ENCODE data around the gene TMEM187.

DNA sequence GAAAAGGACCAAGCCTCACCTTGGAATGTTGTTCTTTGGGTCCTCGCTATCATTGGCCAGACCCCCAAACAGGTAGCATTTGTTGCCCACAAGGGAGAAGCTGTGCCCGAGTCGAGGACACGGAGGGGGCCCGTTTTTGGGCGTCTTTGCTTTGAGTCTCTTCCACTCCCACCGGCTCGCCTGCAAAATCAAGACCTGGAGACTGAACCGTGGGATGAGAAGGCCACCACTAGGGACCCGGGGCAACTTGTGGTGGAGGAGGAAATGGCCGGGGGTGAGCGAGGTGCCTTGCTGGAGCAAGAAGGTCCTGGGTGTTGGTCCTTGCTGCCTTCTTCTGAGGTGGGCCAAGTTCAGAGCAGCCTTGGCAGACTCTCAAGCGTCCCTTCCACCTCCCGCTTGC is 8.4 kb upstream of the TMEM187 start:
- no peak for TF ChIP-seq POLR2A (IDR thresholded peaks at IDR 0.05; ENCODE audit: low read depth, low read length)
- no peak for TF ChIP-seq TAF1 (IDR thresholded peaks at IDR 0.05; ENCODE audit: low read depth, low read length)
- TF ChIP-seq POLR2AphosphoS5 (IDR thresholded peaks at IDR 0.05; ENCODE audit: low read depth, low read length), result no peak
- TF ChIP-seq SPI1 (IDR thresholded peaks at IDR 0.05; ENCODE audit: low read depth, low read length), result no peak
- no peak for TF ChIP-seq POU2F2 (IDR thresholded peaks at IDR 0.05; ENCODE audit: low read depth, low read length)
- TF ChIP-seq PAX5 (IDR thresholded peaks at IDR 0.05; ENCODE audit: insufficient read depth, low read length, severe bottlenecking), result no peak
